B cell (primary cell): ENCODE measurements around the gene MGME1.

ENCODE experiments used
- EZH2 ChIP-seq: IDR thresholded peaks from 2 replicates; pipeline ENCODE4 v1.6.1; 2012; ENCODE audit warnings: borderline replicate concordance, low read depth, mild to moderate bottlenecking, moderate library complexity, low read length; ENCODE audit not compliant: insufficient read depth, poor library complexity, severe bottlenecking
- TF ChIP-seq, protein P1 (sequence below): fragments of 200-600 bp; IDR thresholded peaks from one replicate; pipeline ENCODE4 v1.8.0; 2022; ENCODE audit warnings: antibody characterized with exemption, mild to moderate bottlenecking

DNA sequence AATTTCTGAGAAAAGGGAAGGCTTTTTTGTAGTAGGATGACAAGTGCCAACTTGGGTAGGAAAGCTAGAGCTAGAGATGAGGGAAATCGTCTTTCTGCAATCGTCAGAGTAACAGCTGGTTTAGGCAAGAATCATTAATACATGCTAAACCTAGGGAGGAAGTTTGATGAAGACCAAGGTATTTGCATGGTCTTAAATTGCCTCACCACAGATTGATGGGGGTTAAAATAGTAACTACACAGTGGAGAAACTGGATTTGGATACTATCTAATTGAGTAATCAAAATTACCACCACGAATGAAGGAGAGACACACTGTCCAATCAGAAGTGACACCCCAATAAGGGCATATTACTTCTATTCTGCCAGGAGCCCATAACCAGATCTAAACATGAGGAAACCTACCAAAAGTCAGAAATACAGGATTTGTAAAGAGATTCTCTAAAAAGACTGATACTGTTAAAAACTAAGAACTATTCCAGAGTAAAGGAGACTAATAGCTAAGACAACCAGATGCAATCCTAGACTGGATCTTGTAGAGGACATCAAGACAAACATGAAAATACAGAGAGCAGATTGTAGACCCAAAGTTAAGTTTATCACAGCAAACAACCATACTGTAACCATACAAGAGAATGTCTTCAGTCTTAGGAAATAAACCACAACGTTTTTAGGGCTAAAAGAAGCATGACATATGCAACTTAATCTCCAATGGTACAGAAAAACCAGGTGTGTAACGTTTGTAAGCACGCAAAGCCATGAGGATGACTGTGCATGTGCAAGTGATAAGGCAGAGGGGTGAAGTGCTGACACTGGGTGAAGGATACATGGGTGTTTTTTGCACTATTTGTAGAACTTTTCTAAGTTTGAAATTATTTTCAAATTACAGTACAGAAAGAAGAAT, 22.0 kb upstream of the MGME1 start:
- TF ChIP-seq, protein P1, sequence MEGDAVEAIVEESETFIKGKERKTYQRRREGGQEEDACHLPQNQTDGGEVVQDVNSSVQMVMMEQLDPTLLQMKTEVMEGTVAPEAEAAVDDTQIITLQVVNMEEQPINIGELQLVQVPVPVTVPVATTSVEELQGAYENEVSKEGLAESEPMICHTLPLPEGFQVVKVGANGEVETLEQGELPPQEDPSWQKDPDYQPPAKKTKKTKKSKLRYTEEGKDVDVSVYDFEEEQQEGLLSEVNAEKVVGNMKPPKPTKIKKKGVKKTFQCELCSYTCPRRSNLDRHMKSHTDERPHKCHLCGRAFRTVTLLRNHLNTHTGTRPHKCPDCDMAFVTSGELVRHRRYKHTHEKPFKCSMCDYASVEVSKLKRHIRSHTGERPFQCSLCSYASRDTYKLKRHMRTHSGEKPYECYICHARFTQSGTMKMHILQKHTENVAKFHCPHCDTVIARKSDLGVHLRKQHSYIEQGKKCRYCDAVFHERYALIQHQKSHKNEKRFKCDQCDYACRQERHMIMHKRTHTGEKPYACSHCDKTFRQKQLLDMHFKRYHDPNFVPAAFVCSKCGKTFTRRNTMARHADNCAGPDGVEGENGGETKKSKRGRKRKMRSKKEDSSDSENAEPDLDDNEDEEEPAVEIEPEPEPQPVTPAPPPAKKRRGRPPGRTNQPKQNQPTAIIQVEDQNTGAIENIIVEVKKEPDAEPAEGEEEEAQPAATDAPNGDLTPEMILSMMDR, result no peak
- TF ChIP-seq EZH2, result no peak
